Kidney epithelial cell (primary cell): ENCODE results near the gene BABAM1. TPM values are rescaled to one million over a fixed set of nuclear protein-coding genes. Genes with fewer than 3 reads are reported as not detected.

Experiments
- DNase-seq: peaks from one replicate; pipeline ENCODE4 v3.0.0-alpha.2; 2010; ENCODE audit warnings: low read depth
- H3K27me3 ChIP-seq: 2 replicates; pipeline ENCODE4 v1.6.0; 2011; ENCODE audit warnings: low read length; ENCODE audit not compliant: control insufficient read depth, insufficient read depth
- H3K36me3 ChIP-seq: 2 replicates; pipeline ENCODE4 v1.5.1; 2011; ENCODE audit warnings: low read length; ENCODE audit not compliant: control insufficient read depth, insufficient read depth
- H3K4me3 ChIP-seq: 2 replicates; pipeline ENCODE4 v1.5.1; 2011; ENCODE audit warnings: low read depth, mild to moderate bottlenecking, control low read depth, low read length
- total RNA-seq: library from RNA; depleted of rRNA; stranded (reverse); fragments of >200 nt; gene quantifications from 2 replicates; pipeline ENCODE4 v1.2.3, GENCODE V29; 2015
- TF ChIP-seq, protein P1 (sequence below): IDR thresholded peaks from 2 replicates; pipeline ENCODE4 v1.5.1; 2011; ENCODE audit warnings: mild to moderate bottlenecking, moderate library complexity, low read length, control low read depth, inconsistent platforms; ENCODE audit not compliant: insufficient read depth, poor library complexity, severe bottlenecking

BABAM1 gene
- total RNA-seq, 1 donor from 2014 or later = 101 TPM

DNA sequence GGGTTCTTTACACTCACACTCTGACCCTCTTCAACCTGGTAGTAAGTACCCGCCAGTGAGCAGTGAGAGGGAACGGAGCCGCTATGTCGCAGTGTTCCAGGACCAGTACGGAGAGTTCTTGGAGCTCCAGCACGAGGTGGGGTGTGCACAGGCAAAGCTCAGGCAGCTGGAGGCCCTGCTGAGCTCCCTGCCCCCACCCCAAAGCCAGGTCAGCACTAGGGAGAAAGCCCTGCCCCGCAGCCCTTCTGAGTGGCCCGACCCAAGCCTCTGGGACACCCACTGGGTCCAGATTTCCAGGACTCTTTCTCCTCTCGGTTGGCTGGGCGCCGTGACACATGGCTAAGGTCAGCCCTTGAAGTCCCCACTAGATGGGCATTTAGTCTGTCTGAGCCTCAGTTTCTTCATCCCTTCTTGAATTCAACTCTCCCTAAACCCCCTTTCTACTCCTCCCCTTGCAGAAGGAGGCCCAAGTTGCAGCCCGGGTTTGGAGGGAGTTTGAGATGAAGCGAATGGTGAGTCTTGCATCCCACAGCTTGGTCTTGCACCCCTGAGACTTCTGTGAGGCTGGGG lies 39.4 kb upstream of the BABAM1 start:
- no peak for DNase-seq
- no peak overlapping the region for H3K4me3 ChIP-seq
- H3K27me3 ChIP-seq = no peaks in the 10 kb centered on the region
- peaks cover 2% of the 10 kb centered on the region for H3K36me3 ChIP-seq
- TF ChIP-seq, protein P1, sequence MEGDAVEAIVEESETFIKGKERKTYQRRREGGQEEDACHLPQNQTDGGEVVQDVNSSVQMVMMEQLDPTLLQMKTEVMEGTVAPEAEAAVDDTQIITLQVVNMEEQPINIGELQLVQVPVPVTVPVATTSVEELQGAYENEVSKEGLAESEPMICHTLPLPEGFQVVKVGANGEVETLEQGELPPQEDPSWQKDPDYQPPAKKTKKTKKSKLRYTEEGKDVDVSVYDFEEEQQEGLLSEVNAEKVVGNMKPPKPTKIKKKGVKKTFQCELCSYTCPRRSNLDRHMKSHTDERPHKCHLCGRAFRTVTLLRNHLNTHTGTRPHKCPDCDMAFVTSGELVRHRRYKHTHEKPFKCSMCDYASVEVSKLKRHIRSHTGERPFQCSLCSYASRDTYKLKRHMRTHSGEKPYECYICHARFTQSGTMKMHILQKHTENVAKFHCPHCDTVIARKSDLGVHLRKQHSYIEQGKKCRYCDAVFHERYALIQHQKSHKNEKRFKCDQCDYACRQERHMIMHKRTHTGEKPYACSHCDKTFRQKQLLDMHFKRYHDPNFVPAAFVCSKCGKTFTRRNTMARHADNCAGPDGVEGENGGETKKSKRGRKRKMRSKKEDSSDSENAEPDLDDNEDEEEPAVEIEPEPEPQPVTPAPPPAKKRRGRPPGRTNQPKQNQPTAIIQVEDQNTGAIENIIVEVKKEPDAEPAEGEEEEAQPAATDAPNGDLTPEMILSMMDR = no peak

- TF ChIP-seq, protein P1 = no peak
- no peak for DNase-seq
- Histone ChIP-seq H3K4me3 (no peak overlapping the region), H3K27me3 (no peaks in the 10 kb centered on the region), H3K36me3 (peaks cover 5% of the 10 kb centered on the region)
Measured at GRCh38 chr19:17229890-17230289, 37.4 kb upstream of the BABAM1 start.

GRCh38 chr19:17232258-17232657 lies 35.0 kb upstream of the BABAM1 start:
- TF ChIP-seq, protein P1 = no peak
- peaks cover 6% of the 10 kb centered on the region for H3K36me3 ChIP-seq

DNA sequence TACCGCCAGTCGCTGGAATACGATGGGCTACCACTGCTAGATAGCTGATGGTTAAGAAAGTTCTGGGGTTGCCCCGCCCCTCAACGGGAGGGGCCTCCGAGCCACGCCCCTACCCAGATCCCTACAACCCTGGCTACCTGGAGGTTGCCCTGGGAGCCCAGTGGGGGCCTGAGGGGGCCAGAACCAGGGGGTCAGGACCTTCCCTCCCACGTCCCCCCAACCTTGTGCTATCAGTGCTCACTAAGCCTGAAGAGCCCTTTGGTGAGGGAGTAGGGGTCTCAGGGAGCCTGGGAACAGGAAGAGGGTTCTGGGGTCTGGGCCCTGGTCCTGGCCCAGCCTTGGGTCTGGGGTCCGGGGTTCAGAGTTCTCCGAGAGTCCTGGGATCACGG lies 32.3 kb upstream of the BABAM1 start:
- H3K4me3 ChIP-seq = peak overlapping the region; percentile 36

More at GRCh38 chr19:17232258-17232657, 35.0 kb upstream of the BABAM1 start:
- Histone ChIP-seq H3K27me3 (no peaks in the 10 kb centered on the region), H3K4me3 (no peak overlapping the region)
- DNase-seq = no peak

DNA sequence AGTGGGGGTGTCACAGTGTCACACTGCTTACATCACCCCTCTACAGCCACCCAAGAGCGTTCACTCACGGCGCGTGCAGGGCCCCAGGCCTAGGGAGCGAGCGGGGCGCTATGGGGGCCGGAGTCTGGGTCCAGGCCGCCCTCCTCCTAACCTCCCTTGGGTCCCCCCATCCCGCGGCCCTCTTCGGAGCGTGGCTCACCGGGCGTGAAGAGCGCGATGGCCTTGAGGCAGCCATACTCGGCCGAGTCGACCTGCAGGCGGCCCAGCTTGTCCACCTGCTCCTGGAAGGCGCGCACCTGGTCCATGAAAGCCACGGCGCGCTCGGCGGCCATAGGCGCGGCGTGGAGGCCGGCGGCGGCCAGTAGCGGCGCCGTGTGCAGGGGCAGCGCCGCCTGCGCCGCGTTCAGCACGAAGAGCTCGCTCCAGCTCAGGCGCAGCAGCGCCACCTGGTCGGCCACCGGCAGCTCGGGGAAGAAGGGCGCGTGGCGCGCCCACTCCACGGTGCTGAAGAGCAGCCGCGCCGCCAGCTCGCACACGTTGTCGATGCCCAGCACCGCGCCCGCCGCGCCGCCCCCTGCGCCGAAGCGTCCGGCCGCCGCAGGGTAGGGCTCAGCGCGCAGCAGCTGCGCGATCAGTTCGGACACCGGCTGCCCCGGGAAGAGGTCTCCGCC lies 31.8 kb upstream of the BABAM1 start:
- TF ChIP-seq, protein P1 = no peak
- H3K4me3 ChIP-seq = peak overlapping the region; percentile 36
- no peak for DNase-seq
- H3K36me3 ChIP-seq = peaks cover 6% of the 10 kb centered on the region
- H3K27me3 ChIP-seq = no peaks in the 10 kb centered on the region

More for the DNA sequence above, 32.3 kb upstream of the BABAM1 start:
- no peak for DNase-seq
- H3K36me3 ChIP-seq = peaks cover 6% of the 10 kb centered on the region
- TF ChIP-seq, protein P1 = no peak
- H3K27me3 ChIP-seq = no peaks in the 10 kb centered on the region
